OCI-LY1 (cell line): ENCODE data around the gene TSPAN10.

Experiments
- H2AFZ ChIP-seq: fragments of 200-600 bp; sonication (generic), shearing (Covaris generic); 2 replicates; pipeline ENCODE4 v1.6.0; 2014; ENCODE audit warnings: antibody characterized with exemption, mild to moderate bottlenecking, low read length
- H3F3A ChIP-seq: fragments of 200-600 bp; sonication (generic), shearing (Covaris generic); 2 replicates; pipeline ENCODE4 v1.6.0; 2014; ENCODE audit warnings: mild to moderate bottlenecking, antibody characterized with exemption, low read length, moderate library complexity; ENCODE audit not compliant: insufficient read depth
- H3K27ac ChIP-seq: fragments of 200-600 bp; sonication (generic); 2 replicates; pipeline ENCODE4 v1.5.1; 2014; ENCODE audit warnings: low read length, mixed run types, mild to moderate bottlenecking, low read depth; ENCODE audit not compliant: poor library complexity, severe bottlenecking
- H3K27me3 ChIP-seq: fragments of 200-600 bp; sonication (generic); 2 replicates; pipeline ENCODE4 v1.6.0; 2014; ENCODE audit warnings: antibody characterized with exemption, mild to moderate bottlenecking, low read length, moderate library complexity; ENCODE audit not compliant: insufficient read depth
- H3K36me3 ChIP-seq: fragments of 200-600 bp; sonication (generic); 2 replicates; pipeline ENCODE4 v1.6.1; 2014; ENCODE audit warnings: mild to moderate bottlenecking, antibody characterized with exemption, low read length, moderate library complexity, mixed read lengths; ENCODE audit not compliant: insufficient read depth
- H3K4me1 ChIP-seq: fragments of 200-600 bp; sonication (generic); 2 replicates; pipeline ENCODE4 v1.5.1; 2014; ENCODE audit warnings: mild to moderate bottlenecking, low read length, moderate library complexity; ENCODE audit not compliant: insufficient read depth, severe bottlenecking
- H3K4me2 ChIP-seq: fragments of 200-600 bp; sonication (generic), shearing (Covaris generic); 2 replicates; pipeline ENCODE4 v1.6.1; 2014; ENCODE audit warnings: low read length
- H3K4me3 ChIP-seq: fragments of 200-600 bp; sonication (generic); 2 replicates; pipeline ENCODE4 v1.5.1; 2014; ENCODE audit warnings: low read length, low read depth, mild to moderate bottlenecking, mixed read lengths; ENCODE audit not compliant: poor library complexity, severe bottlenecking
- H3K79me2 ChIP-seq: fragments of 200-600 bp; shearing (Covaris generic); 2 replicates; pipeline ENCODE4 v1.6.1; 2016; ENCODE audit warnings: mixed run types, low read length, mixed read lengths; ENCODE audit not compliant: insufficient read depth
- H3K9ac ChIP-seq: fragments of 200-600 bp; sonication (generic), shearing (Covaris generic); 2 replicates; pipeline ENCODE4 v1.6.1; 2014; ENCODE audit warnings: mild to moderate bottlenecking, low read length, mixed read lengths
- H3K9me2 ChIP-seq: fragments of 200-600 bp; sonication (generic), shearing (Covaris generic); 2 replicates; pipeline ENCODE4 v1.6.1; 2014; ENCODE audit warnings: low read depth, mild to moderate bottlenecking, low read length, mixed read lengths
- H3K9me3 ChIP-seq: fragments of 200-600 bp; shearing (Covaris generic); 2 replicates; pipeline ENCODE4 v1.6.1; 2014; ENCODE audit warnings: low read length, mixed read lengths
- H4K20me1 ChIP-seq: fragments of 200-600 bp; sonication (generic), shearing (Covaris generic); 2 replicates; pipeline ENCODE4 v1.6.0; 2016; ENCODE audit warnings: mild to moderate bottlenecking, low read length; ENCODE audit not compliant: insufficient read depth
- EZH2 ChIP-seq: fragments of 200-600 bp; sonication (generic), shearing (Covaris generic); IDR thresholded peaks from 2 replicates; pipeline ENCODE4 v1.8.0; 2017; ENCODE audit warnings: borderline replicate concordance, mixed run types, mild to moderate bottlenecking, antibody characterized with exemption, low read length, moderate library complexity, mixed read lengths
- TF ChIP-seq, protein P1 (sequence below): fragments of 200-600 bp; sonication (generic), shearing (Covaris generic); IDR thresholded peaks from 2 replicates; pipeline ENCODE4 v1.5.1; 2017; ENCODE audit warnings: mild to moderate bottlenecking, antibody characterized with exemption, low read length, moderate library complexity, mixed read lengths

The TSPAN10 gene

GRCh38 chr17:81591971-81592370 is 45.0 kb upstream of the TSPAN10 start:
- H3K4me3 ChIP-seq = no peak overlapping the region
- H3K27me3 ChIP-seq = no peaks in the 10 kb centered on the region
- no peak overlapping the region for H3K9ac ChIP-seq
- H3F3A ChIP-seq = no peaks in the 10 kb centered on the region
- H3K9me2 ChIP-seq = no peaks in the 10 kb centered on the region
- no peak overlapping the region for H2AFZ ChIP-seq
- no peaks in the 10 kb centered on the region for H4K20me1 ChIP-seq
- no peaks in the 10 kb centered on the region for H3K9me3 ChIP-seq
- no peak for TF ChIP-seq EZH2
- TF ChIP-seq, protein P1, sequence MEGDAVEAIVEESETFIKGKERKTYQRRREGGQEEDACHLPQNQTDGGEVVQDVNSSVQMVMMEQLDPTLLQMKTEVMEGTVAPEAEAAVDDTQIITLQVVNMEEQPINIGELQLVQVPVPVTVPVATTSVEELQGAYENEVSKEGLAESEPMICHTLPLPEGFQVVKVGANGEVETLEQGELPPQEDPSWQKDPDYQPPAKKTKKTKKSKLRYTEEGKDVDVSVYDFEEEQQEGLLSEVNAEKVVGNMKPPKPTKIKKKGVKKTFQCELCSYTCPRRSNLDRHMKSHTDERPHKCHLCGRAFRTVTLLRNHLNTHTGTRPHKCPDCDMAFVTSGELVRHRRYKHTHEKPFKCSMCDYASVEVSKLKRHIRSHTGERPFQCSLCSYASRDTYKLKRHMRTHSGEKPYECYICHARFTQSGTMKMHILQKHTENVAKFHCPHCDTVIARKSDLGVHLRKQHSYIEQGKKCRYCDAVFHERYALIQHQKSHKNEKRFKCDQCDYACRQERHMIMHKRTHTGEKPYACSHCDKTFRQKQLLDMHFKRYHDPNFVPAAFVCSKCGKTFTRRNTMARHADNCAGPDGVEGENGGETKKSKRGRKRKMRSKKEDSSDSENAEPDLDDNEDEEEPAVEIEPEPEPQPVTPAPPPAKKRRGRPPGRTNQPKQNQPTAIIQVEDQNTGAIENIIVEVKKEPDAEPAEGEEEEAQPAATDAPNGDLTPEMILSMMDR = no peak
- H3K27ac ChIP-seq = no peak overlapping the region
- peaks cover 91% of the 10 kb centered on the region for H3K36me3 ChIP-seq
- H3K79me2 ChIP-seq = no peaks in the 10 kb centered on the region
- no peak overlapping the region for H3K4me2 ChIP-seq
- no peaks in the 10 kb centered on the region for H3K4me1 ChIP-seq

DNA sequence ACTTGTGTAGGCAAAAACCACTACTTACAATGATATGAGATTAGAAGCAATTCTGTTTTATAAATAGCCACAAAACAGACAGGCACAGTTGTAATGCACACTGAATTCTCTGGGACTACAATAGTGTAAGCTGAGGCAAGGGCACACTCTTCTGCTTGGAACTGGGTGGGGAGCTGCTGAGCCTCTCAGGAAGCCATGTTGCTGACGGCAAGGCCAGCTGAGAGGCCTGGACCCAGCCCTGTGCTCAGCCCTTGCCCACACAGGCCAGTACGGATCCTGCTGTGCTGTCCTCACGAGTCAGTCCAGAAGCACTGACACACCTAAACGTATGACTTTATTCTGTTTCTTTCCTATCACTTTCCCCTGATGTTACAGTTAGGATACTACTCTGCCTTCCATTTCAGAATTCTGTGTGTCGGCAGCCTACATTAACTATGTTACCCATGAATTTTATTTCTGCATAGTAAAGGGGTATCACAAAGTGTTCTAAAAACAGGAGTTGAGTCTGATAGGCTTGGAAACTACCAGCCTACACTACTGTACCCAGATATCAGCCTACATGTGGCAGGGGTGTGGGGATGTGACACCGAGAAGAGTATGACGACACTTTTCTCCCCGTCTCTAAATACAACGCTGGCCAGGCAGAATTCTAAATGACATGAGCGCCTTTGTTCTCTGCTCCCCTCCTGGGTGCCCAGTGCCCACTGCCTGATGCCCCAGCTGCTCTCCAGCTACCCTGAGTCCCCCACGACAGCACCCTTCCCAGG is 43.7 kb upstream of the TSPAN10 start:
- H3K4me2 ChIP-seq = no peak overlapping the region
- H3K27ac ChIP-seq = no peak overlapping the region
- no peaks in the 10 kb centered on the region for H3F3A ChIP-seq
- H2AFZ ChIP-seq = no peak overlapping the region
- no peaks in the 10 kb centered on the region for H3K79me2 ChIP-seq
- H3K9me3 ChIP-seq = no peaks in the 10 kb centered on the region
- no peak overlapping the region for H3K9ac ChIP-seq
- peaks cover 90% of the 10 kb centered on the region for H3K36me3 ChIP-seq
- H4K20me1 ChIP-seq = no peaks in the 10 kb centered on the region
- no peak overlapping the region for H3K4me3 ChIP-seq
- H3K9me2 ChIP-seq = no peaks in the 10 kb centered on the region
- H3K27me3 ChIP-seq = no peaks in the 10 kb centered on the region
- peaks cover 3% of the 10 kb centered on the region for H3K4me1 ChIP-seq
- TF ChIP-seq EZH2 = no peak
- TF ChIP-seq, protein P1 = no peak

DNA sequence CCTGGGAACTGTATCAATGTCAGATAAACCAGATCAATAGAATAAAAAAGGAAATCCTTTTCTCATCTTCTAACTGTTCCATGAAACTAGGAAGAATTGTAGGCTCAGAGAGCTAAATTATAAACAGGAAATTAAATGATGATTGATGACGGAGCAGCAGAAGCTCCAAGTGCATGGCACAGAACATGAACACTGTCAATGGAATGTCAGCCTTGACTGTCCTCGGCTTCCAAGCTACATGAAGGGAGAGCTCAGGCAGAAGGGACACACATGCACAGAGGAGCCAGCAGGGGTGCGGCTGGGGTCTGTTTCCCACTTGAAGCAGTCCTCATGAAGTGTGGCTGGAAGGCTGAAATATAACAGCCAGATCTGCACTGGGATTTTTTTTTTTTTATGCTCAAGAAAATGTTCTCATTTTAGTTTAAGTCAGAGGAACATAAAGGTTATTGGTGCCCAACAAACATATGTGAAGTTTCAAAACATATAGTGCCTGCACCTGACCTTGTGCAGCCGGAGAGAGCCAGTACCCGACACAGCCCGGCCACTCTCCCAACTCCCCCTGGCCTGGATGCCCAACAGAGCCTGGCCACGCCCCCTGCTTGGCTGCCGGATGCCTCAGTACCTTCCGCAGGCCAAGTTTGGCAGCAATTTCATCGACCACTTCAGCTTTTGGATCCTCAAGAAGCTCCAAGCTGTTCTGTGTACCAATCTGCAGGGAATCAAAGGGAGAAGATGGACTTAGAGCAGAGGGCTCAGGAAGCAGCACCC is 37.1 kb upstream of the TSPAN10 start:
- H3K27me3 ChIP-seq = no peaks in the 10 kb centered on the region
- no peak for TF ChIP-seq EZH2
- TF ChIP-seq, protein P1 = no peak
- H3K9me3 ChIP-seq = no peaks in the 10 kb centered on the region
- no peaks in the 10 kb centered on the region for H3K79me2 ChIP-seq
- no peaks in the 10 kb centered on the region; the same call in 1 of the 2 replicates for H3F3A ChIP-seq
- H3K27ac ChIP-seq = no peak overlapping the region
- H3K4me3 ChIP-seq = no peak overlapping the region
- peaks cover 84% of the 10 kb centered on the region for H3K36me3 ChIP-seq
- H4K20me1 ChIP-seq = no peaks in the 10 kb centered on the region
- peaks cover 15% of the 10 kb centered on the region for H3K4me1 ChIP-seq
- no peak overlapping the region for H3K9ac ChIP-seq
- no peaks in the 10 kb centered on the region for H3K9me2 ChIP-seq
- H2AFZ ChIP-seq = no peak overlapping the region
- H3K4me2 ChIP-seq = no peak overlapping the region
